ENCODE measurements around the gene P4HTM. TPM values are rescaled to one million over a fixed set of nuclear protein-coding genes. Genes with fewer than 3 reads are reported as not detected.

The P4HTM gene
- total RNA-seq, 1 donor from 2014 or later: 17.2 TPM

GRCh38 chr3:49021213-49021812, 31.3 kb downstream of the P4HTM start:
- Histone ChIP-seq H3K4me3 (ENCODE audit: low read length in 3 of 3) (peak overlapping the region; percentile 98 to 99 (median 98)), H3K9me3 (ENCODE audit: control insufficient read depth in 3 of 3, low read length in 3 of 3) (no peaks in the 10 kb centered on the region), H3K4me1 (ENCODE audit: control insufficient read depth in 3 of 3, insufficient read depth in 3 of 3, low read length in 3 of 3) (peaks cover 46 to 70% (median 60%) of the 10 kb centered on the region in 3 donors), H3K9ac (ENCODE audit: low read depth in 1 of 3, low read length in 3 of 3) (peak overlapping the region; percentile 97 to 99 (median 99)), H3K27ac (ENCODE audit: low read depth, low read length) (peak overlapping the region; percentile 99), H3K36me3 (ENCODE audit: control insufficient read depth in 3 of 3, insufficient read depth in 3 of 3, low read length in 3 of 3) (peaks cover 36 to 44% (median 38%) of the 10 kb centered on the region in 3 donors), H3K27me3 (ENCODE audit: control insufficient read depth in 3 of 3, insufficient read depth in 3 of 3, low read length in 3 of 3) (no peaks in the 10 kb centered on the region)

GRCh38 chr3:49021813-49022687, 32.0 kb downstream of the P4HTM start, which contains the start of gene NDUFAF3:
Gene NDUFAF3, plus strand, starts transcription at chr3:49022121. Its CDS starts 24 bp downstream, at chr3:49022145.
- peaks cover 34 to 46% (median 42%) of the 10 kb centered on the region in 3 donors for H3K36me3 ChIP-seq (ENCODE audit: control insufficient read depth in 3 of 3, insufficient read depth in 3 of 3, low read length in 3 of 3)
- no peaks in the 10 kb centered on the region for H3K27me3 ChIP-seq (ENCODE audit: control insufficient read depth in 3 of 3, insufficient read depth in 3 of 3, low read length in 3 of 3)
- peaks cover 45 to 77% (median 60%) of the 10 kb centered on the region in 3 donors for H3K4me1 ChIP-seq (ENCODE audit: control insufficient read depth in 3 of 3, insufficient read depth in 3 of 3, low read length in 3 of 3)
- H3K9me3 ChIP-seq (ENCODE audit: control insufficient read depth in 3 of 3, low read length in 3 of 3): no peaks in the 10 kb centered on the region
- H3K27ac ChIP-seq (ENCODE audit: low read depth, low read length): peak within 1 kb of the TSS; percentile 99
- peak within 1 kb of the TSS; percentile 98 to 99 (median 98) for H3K4me3 ChIP-seq (ENCODE audit: low read length in 3 of 3)
- peak within 1 kb of the TSS; percentile 97 to 99 (median 99) for H3K9ac ChIP-seq (ENCODE audit: low read depth in 1 of 3, low read length in 3 of 3)

GRCh38 chr3:49022688-49023171, 32.7 kb downstream of the P4HTM start:
- peak overlapping the region; percentile 97 to 99 (median 99) for H3K9ac ChIP-seq (ENCODE audit: low read depth in 1 of 3, low read length in 3 of 3)
- H3K27me3 ChIP-seq (ENCODE audit: control insufficient read depth in 3 of 3, insufficient read depth in 3 of 3, low read length in 3 of 3): no peaks in the 10 kb centered on the region
- peak overlapping the region; percentile 99 for H3K27ac ChIP-seq (ENCODE audit: low read depth, low read length)
- peak overlapping the region; percentile 98 to 99 (median 98) for H3K4me3 ChIP-seq (ENCODE audit: low read length in 3 of 3)
- peaks cover 38 to 77% (median 53%) of the 10 kb centered on the region in 3 donors for H3K4me1 ChIP-seq (ENCODE audit: control insufficient read depth in 3 of 3, insufficient read depth in 3 of 3, low read length in 3 of 3)
- H3K9me3 ChIP-seq (ENCODE audit: control insufficient read depth in 3 of 3, low read length in 3 of 3): no peaks in the 10 kb centered on the region
- H3K36me3 ChIP-seq (ENCODE audit: control insufficient read depth in 3 of 3, insufficient read depth in 3 of 3, low read length in 3 of 3): peaks cover 41 to 48% (median 46%) of the 10 kb centered on the region in 3 donors

GRCh38 chr3:49023775-49024174, 33.7 kb downstream of the P4HTM start:
- no peak overlapping the region for H3K4me3 ChIP-seq (ENCODE audit: low read length in 3 of 3)
- H3K4me1 ChIP-seq (ENCODE audit: control insufficient read depth in 3 of 3, insufficient read depth in 3 of 3, low read length in 3 of 3): peaks cover 42 to 83% (median 57%) of the 10 kb centered on the region in 3 donors
- H3K9me3 ChIP-seq (ENCODE audit: control insufficient read depth in 3 of 3, low read length in 3 of 3): no peaks in the 10 kb centered on the region
- no peak overlapping the region for H3K27ac ChIP-seq (ENCODE audit: low read depth, low read length)
- no peak overlapping the region for H3K9ac ChIP-seq (ENCODE audit: low read depth in 1 of 3, low read length in 3 of 3)
- no peaks in the 10 kb centered on the region for H3K27me3 ChIP-seq (ENCODE audit: control insufficient read depth in 3 of 3, insufficient read depth in 3 of 3, low read length in 3 of 3)
- H3K36me3 ChIP-seq (ENCODE audit: control insufficient read depth in 3 of 3, insufficient read depth in 3 of 3, low read length in 3 of 3): peaks cover 42 to 51% (median 46%) of the 10 kb centered on the region in 3 donors

GRCh38 chr3:49024449-49024848, 34.4 kb downstream of the P4HTM start:
- H3K27me3 ChIP-seq (ENCODE audit: control insufficient read depth in 3 of 3, insufficient read depth in 3 of 3, low read length in 3 of 3): no peaks in the 10 kb centered on the region
- H3K4me1 ChIP-seq (ENCODE audit: control insufficient read depth in 3 of 3, insufficient read depth in 3 of 3, low read length in 3 of 3): peaks cover 47 to 87% (median 57%) of the 10 kb centered on the region in 3 donors
- no peaks in the 10 kb centered on the region for H3K9me3 ChIP-seq (ENCODE audit: control insufficient read depth in 3 of 3, low read length in 3 of 3)
- no peak overlapping the region for H3K9ac ChIP-seq (ENCODE audit: low read depth in 1 of 3, low read length in 3 of 3)
- no peak overlapping the region for H3K27ac ChIP-seq (ENCODE audit: low read depth, low read length)
- no peak overlapping the region for H3K4me3 ChIP-seq (ENCODE audit: low read length in 3 of 3)
- H3K36me3 ChIP-seq (ENCODE audit: control insufficient read depth in 3 of 3, insufficient read depth in 3 of 3, low read length in 3 of 3): peaks cover 42 to 51% (median 46%) of the 10 kb centered on the region in 3 donors

GRCh38 chr3:49025005-49025792, 35.2 kb downstream of the P4HTM start:
- Histone ChIP-seq H3K9me3 (ENCODE audit: control insufficient read depth in 3 of 3, low read length in 3 of 3) (no peaks in the 10 kb centered on the region), H3K9ac (ENCODE audit: low read depth in 1 of 3, low read length in 3 of 3) (peak overlapping the region in 1 of 3 donors; percentile 25), H3K27me3 (ENCODE audit: control insufficient read depth in 3 of 3, insufficient read depth in 3 of 3, low read length in 3 of 3) (no peaks in the 10 kb centered on the region), H3K4me3 (ENCODE audit: low read length in 3 of 3) (no peak overlapping the region), H3K36me3 (ENCODE audit: control insufficient read depth in 3 of 3, insufficient read depth in 3 of 3, low read length in 3 of 3) (peaks cover 42 to 51% (median 47%) of the 10 kb centered on the region in 3 donors), H3K4me1 (ENCODE audit: control insufficient read depth in 3 of 3, insufficient read depth in 3 of 3, low read length in 3 of 3) (peaks cover 41 to 83% (median 51%) of the 10 kb centered on the region in 3 donors), H3K27ac (ENCODE audit: low read depth, low read length) (peak overlapping the region; percentile 1)

GRCh38 chr3:49025793-49026520, 35.9 kb downstream of the P4HTM start:
- H3K27ac ChIP-seq (ENCODE audit: low read depth, low read length): peak overlapping the region; percentile 1
- no peaks in the 10 kb centered on the region for H3K27me3 ChIP-seq (ENCODE audit: control insufficient read depth in 3 of 3, insufficient read depth in 3 of 3, low read length in 3 of 3)
- H3K36me3 ChIP-seq (ENCODE audit: control insufficient read depth in 3 of 3, insufficient read depth in 3 of 3, low read length in 3 of 3): peaks cover 49 to 55% (median 51%) of the 10 kb centered on the region in 3 donors
- no peak overlapping the region for H3K4me3 ChIP-seq (ENCODE audit: low read length in 3 of 3)
- no peaks in the 10 kb centered on the region for H3K9me3 ChIP-seq (ENCODE audit: control insufficient read depth in 3 of 3, low read length in 3 of 3)
- peak overlapping the region in 1 of 3 donors; percentile 25 for H3K9ac ChIP-seq (ENCODE audit: low read depth in 1 of 3, low read length in 3 of 3)
- H3K4me1 ChIP-seq (ENCODE audit: control insufficient read depth in 3 of 3, insufficient read depth in 3 of 3, low read length in 3 of 3): peaks cover 35 to 76% (median 44%) of the 10 kb centered on the region in 3 donors

- Histone ChIP-seq H3K9ac (ENCODE audit: low read depth in 1 of 3, low read length in 3 of 3) (no peak overlapping the region), H3K27ac (ENCODE audit: low read depth, low read length) (no peak overlapping the region), H3K4me1 (ENCODE audit: control insufficient read depth in 3 of 3, insufficient read depth in 3 of 3, low read length in 3 of 3) (peaks cover 35 to 75% (median 44%) of the 10 kb centered on the region in 3 donors)
These were observed 36.5 kb downstream of the P4HTM start for GRCh38 chr3:49026536-49026935.

GRCh38 chr3:49027634-49028033, 37.6 kb downstream of the P4HTM start:
- peak overlapping the region; percentile 94 for H3K27ac ChIP-seq (ENCODE audit: low read depth, low read length)
- H3K4me1 ChIP-seq (ENCODE audit: control insufficient read depth in 3 of 3, insufficient read depth in 3 of 3, low read length in 3 of 3): peaks cover 31 to 66% (median 40%) of the 10 kb centered on the region in 3 donors
- no peaks in the 10 kb centered on the region for H3K9me3 ChIP-seq (ENCODE audit: control insufficient read depth in 3 of 3, low read length in 3 of 3)
- H3K9ac ChIP-seq (ENCODE audit: low read depth in 1 of 3, low read length in 3 of 3): no peak overlapping the region
- no peaks in the 10 kb centered on the region for H3K27me3 ChIP-seq (ENCODE audit: control insufficient read depth in 3 of 3, insufficient read depth in 3 of 3, low read length in 3 of 3)
- no peak overlapping the region for H3K4me3 ChIP-seq (ENCODE audit: low read length in 3 of 3)
- peaks cover 63 to 64% (median 64%) of the 10 kb centered on the region in 3 donors for H3K36me3 ChIP-seq (ENCODE audit: control insufficient read depth in 3 of 3, insufficient read depth in 3 of 3, low read length in 3 of 3)

More at GRCh38 chr3:49026536-49026935, 36.5 kb downstream of the P4HTM start:
- H3K27me3 ChIP-seq (ENCODE audit: control insufficient read depth in 3 of 3, insufficient read depth in 3 of 3, low read length in 3 of 3): no peaks in the 10 kb centered on the region
- H3K36me3 ChIP-seq (ENCODE audit: control insufficient read depth in 3 of 3, insufficient read depth in 3 of 3, low read length in 3 of 3): peaks cover 53 to 59% (median 53%) of the 10 kb centered on the region in 3 donors
- no peak overlapping the region for H3K4me3 ChIP-seq (ENCODE audit: low read length in 3 of 3)
- H3K9me3 ChIP-seq (ENCODE audit: control insufficient read depth in 3 of 3, low read length in 3 of 3): no peaks in the 10 kb centered on the region
